ENCODE results near the gene APBB2. TPM values are rescaled to one million over a fixed set of nuclear protein-coding genes. Genes with fewer than 3 reads are reported as not detected.

APBB2 gene
- total and polyA plus RNA-seq, 5 experiments from 2014 or later: 0.44 to 1.9 TPM; not detected in 3

DNA sequence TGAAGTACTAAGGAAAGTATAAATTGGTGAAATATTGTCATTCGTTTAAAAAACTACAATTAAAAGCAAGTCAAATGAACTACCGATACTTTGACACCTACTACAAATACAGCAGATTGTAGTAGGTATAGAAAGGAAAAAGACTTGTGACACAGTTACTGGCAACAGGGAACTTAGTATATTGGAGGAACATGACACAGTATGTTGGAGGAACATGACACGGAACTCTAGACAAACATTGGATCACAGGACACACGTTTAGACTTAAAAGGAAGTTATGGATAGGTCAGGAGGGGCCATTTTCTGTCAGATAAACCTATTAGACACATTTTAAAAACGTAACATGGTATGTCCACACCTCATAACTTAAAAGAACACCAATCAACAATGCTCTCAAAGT is 132.5 kb downstream of the APBB2 start:
- H3K27me3 Mint-ChIP-seq: peaks cover 0 to 16% (median 7%) of the 10 kb centered on the region in 5 donors
- ATAC-seq: no peak
- POLR2A ChIA-PET: no interaction called here
- no peaks in the 10 kb centered on the region for H3K4me1 Mint-ChIP-seq
- DNase-seq: no peak
- peaks cover 0 to 11% (median 0%) of the 10 kb centered on the region in 3 donors for H3K36me3 Mint-ChIP-seq
- H3K4me3 Mint-ChIP-seq: no peak overlapping the region
- no peak overlapping the region for H3K27ac Mint-ChIP-seq
- peaks cover 0 to 16% (median 7%) of the 10 kb centered on the region in 9 donors for H3K9me3 Mint-ChIP-seq

DNA sequence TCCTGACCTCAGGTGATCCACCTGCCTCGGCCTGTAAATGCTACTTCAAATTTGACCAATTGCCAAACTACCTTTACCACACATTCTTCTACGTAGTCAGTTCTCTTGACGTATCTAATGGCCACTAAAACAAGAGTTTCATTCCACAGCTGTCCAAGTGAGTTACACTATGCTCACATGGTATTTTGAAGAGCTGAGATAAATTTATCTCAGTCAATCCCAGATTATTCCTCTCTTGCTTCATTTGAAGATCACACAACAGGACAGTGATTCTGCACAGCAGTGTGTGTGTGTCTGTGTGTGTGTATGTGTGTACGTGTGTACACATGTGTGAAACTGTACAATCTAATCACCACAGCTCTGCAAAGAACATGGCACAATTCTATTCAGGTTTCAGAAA is 133.4 kb downstream of the APBB2 start:
- POLR2A ChIA-PET: no interaction called here
- Mint-ChIP-seq H3K27me3 (peaks cover 5 to 15% (median 7%) of the 10 kb centered on the region in 5 donors), H3K27ac (no peak overlapping the region), H3K4me1 (no peaks in the 10 kb centered on the region), H3K9me3 (peaks cover 0 to 8% (median 0%) of the 10 kb centered on the region in 9 donors), H3K36me3 (peaks cover 0 to 3% (median 0%) of the 10 kb centered on the region in 3 donors), H3K4me3 (no peak overlapping the region)
- ATAC-seq: no peak
- DNase-seq: no peak

GRCh38 chr4:41079881-41080560 is 134.3 kb downstream of the APBB2 start:
- no peaks in the 10 kb centered on the region for H3K36me3 Mint-ChIP-seq
- no peaks in the 10 kb centered on the region for H3K4me1 Mint-ChIP-seq
- ATAC-seq (no peak), DNase-seq (no peak)
- no peak overlapping the region for H3K27ac Mint-ChIP-seq
- H3K4me3 Mint-ChIP-seq: no peak overlapping the region
- peaks cover 0 to 2% (median 0%) of the 10 kb centered on the region in 9 donors for H3K9me3 Mint-ChIP-seq
- POLR2A ChIA-PET: no interaction called here
- H3K27me3 Mint-ChIP-seq: peaks cover 5 to 14% (median 11%) of the 10 kb centered on the region in 5 donors

GRCh38 chr4:41077628-41078027 is 136.7 kb downstream of the APBB2 start:
- POLR2A ChIA-PET: no interaction called here
- H3K27me3 Mint-ChIP-seq: peaks cover 7 to 15% (median 11%) of the 10 kb centered on the region in 5 donors
- no peaks in the 10 kb centered on the region for H3K4me1 Mint-ChIP-seq
- H3K4me3 Mint-ChIP-seq: no peak overlapping the region
- DNase-seq: no peak
- peaks cover 0 to 2% (median 0%) of the 10 kb centered on the region in 9 donors for H3K9me3 Mint-ChIP-seq
- H3K27ac Mint-ChIP-seq: no peak overlapping the region
- ATAC-seq: no peak
- no peaks in the 10 kb centered on the region for H3K36me3 Mint-ChIP-seq

DNA sequence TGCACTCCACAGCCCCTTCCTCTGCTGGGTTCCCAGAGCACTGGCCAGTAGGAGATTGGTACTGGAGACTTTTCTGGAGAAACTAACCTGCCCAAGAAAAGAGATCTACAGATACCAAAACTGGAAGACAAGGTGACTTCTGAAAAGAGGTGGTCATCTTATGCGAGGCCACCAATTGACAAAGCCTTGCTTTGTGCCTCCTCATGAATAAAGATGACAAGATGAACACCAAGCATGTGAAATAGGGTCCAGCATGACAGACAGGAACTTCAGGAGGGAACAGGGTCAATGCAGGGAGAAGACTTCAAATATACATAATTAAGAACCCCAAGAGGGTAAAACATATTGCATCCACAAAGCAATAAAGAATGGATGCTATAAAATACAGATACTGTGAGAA is 137.9 kb downstream of the APBB2 start:
- Mint-ChIP-seq H3K27ac (no peak overlapping the region), H3K4me1 (no peaks in the 10 kb centered on the region), H3K4me3 (no peak overlapping the region), H3K9me3 (peaks cover 0 to 2% (median 0%) of the 10 kb centered on the region in 9 donors), H3K27me3 (peaks cover 4 to 15% (median 10%) of the 10 kb centered on the region in 5 donors), H3K36me3 (no peaks in the 10 kb centered on the region)
- ATAC-seq (no peak), DNase-seq (no peak)
- POLR2A ChIA-PET: no interaction called here

DNA sequence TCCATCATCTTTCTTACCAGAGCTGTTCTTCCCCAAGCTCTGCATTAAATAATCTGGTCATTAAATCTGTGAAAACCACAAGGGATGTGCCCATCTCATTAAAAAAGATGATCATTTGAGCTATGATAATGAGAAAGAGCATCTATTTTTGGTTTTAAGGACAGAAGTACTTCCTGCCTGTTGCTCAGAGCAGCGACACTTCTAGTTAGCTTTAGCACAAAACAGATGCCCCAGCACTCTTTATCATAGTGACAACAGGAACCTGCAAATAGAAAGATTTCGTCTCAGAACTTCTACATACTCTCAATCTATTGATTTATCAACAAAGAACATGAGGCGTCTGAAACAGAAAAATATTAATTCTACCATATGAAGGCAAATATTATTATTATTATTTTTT is 140.1 kb downstream of the APBB2 start:
- POLR2A ChIA-PET: no interaction called here
- Mint-ChIP-seq H3K27ac (no peak overlapping the region), H3K4me1 (no peaks in the 10 kb centered on the region), H3K9me3 (no peaks in the 10 kb centered on the region), H3K4me3 (no peak overlapping the region), H3K27me3 (peaks cover 2 to 12% (median 6%) of the 10 kb centered on the region in 5 donors), H3K36me3 (no peaks in the 10 kb centered on the region)
- ATAC-seq: no peak
- no peak for DNase-seq

DNA sequence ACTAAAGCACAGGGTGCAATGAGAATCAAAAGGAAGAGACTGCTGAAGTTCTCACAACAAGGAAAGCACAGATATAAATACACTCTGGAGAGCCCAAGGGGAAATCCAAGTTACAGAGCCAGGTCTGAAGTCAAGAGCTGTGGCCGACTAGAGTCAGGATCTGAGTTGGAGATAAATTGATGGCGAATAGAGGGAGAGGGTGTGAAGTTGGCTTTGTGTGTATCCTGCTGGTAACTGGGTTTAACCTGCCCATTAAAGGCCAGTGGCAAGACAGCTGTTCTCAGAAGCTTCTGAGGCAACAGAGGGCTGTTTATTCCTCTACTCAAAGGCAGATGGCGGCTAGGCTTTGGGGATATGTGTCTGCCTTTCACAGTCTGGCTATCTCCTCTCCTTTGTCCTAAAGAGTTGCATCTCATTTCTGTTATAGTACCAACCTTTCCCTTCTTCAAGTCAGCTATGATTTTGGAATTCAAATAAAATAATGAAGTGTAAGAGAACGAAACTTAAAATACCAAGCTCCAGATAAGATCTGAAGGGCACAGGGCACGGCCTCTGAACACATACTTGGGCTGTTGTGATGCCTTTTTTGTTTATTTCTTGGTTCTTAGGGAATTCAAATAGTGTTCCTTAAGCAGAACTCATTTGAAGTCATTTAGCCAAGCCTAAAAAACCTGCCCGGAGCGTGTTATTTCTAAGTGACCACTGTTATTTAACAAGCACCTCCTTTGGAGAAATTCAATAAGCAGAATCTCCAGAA is 142.1 kb downstream of the APBB2 start:
- H3K36me3 Mint-ChIP-seq: no peaks in the 10 kb centered on the region
- POLR2A ChIA-PET: no interaction called here
- H3K27me3 Mint-ChIP-seq: peaks cover 0 to 12% (median 4%) of the 10 kb centered on the region in 5 donors
- DNase-seq (no peak), ATAC-seq (no peak)
- H3K4me1 Mint-ChIP-seq: no peaks in the 10 kb centered on the region
- H3K9me3 Mint-ChIP-seq: no peaks in the 10 kb centered on the region
- H3K27ac Mint-ChIP-seq: no peak overlapping the region
- H3K4me3 Mint-ChIP-seq: no peak overlapping the region

DNA sequence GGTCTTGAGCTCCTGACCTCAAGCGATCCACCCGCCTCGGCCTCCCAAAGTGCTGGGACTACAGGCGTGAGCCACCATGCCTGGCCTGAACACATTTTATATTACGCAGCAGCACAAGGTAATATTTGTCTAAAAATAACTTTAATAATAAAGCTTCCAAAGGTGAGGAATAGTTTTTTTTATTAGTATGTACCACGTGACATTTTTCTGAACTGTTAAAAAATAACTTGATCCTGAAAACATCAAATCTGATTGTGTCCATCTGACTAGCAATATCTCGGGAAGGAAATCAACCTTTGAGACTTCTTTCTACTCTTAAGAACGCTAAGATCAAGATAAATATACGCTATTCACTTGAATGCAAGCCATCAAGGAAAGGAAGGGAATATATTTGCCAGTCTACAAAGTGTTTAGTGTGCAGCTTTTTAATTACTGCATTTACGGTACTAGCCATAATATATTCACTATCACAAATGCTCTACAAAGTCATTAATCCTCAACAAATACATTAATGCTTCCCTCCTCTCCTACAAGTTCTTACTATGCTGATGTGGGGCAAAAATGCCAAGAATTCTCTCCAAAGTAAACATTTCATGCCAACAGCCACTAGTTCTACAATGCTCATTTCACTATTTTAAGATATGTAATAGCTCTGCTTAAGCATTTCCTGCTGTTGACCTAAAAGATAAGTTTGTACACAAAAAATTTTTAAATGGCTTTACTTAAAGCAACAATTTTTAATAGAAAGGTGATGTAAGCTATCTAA is 143.6 kb downstream of the APBB2 start:
- H3K9me3 Mint-ChIP-seq: no peaks in the 10 kb centered on the region
- DNase-seq (no peak), ATAC-seq (no peak)
- no peaks in the 10 kb centered on the region for H3K4me1 Mint-ChIP-seq
- H3K4me3 Mint-ChIP-seq: no peak overlapping the region
- no peaks in the 10 kb centered on the region for H3K36me3 Mint-ChIP-seq
- H3K27me3 Mint-ChIP-seq: peaks cover 0 to 4% (median 2%) of the 10 kb centered on the region in 5 donors
- H3K27ac Mint-ChIP-seq: no peak overlapping the region
- POLR2A ChIA-PET: no interaction called here

- H3K9me3 Mint-ChIP-seq: no peaks in the 10 kb centered on the region
Observed at GRCh38 chr4:41069838-41070237, 144.5 kb downstream of the APBB2 start.

DNA sequence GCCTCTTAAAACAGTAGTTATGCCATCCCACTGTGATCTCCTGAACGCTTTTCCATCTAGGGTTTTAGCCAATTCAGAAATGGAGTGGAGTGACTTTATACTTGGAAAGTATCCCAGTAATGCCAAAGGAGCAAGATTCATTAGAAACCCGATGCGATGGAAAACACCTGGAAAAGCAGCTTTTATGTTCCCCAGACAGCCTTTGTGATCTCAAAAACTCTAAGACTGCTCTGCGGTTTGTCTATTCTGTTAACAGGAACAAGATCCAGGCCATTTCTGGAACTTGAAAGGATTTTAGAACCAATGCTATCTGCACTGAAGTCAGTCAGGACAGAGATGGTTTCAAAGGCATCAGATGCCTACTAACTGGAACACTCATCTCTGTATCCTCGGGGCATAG is 145.1 kb downstream of the APBB2 start:
- Mint-ChIP-seq H3K27ac (no peak overlapping the region), H3K9me3 (no peaks in the 10 kb centered on the region), H3K36me3 (no peaks in the 10 kb centered on the region), H3K4me3 (no peak overlapping the region), H3K4me1 (no peaks in the 10 kb centered on the region), H3K27me3 (peaks cover 0 to 3% (median 0%) of the 10 kb centered on the region in 5 donors)
- POLR2A ChIA-PET: no interaction called here
- ATAC-seq (no peak), DNase-seq (no peak)

More at GRCh38 chr4:41069838-41070237, 144.5 kb downstream of the APBB2 start:
- ATAC-seq (no peak), DNase-seq (no peak)
- Mint-ChIP-seq H3K27me3 (peaks cover 0 to 3% (median 0%) of the 10 kb centered on the region in 5 donors), H3K4me1 (no peaks in the 10 kb centered on the region), H3K27ac (no peak overlapping the region), H3K36me3 (no peaks in the 10 kb centered on the region), H3K4me3 (no peak overlapping the region)
- POLR2A ChIA-PET: no interaction called here

DNA sequence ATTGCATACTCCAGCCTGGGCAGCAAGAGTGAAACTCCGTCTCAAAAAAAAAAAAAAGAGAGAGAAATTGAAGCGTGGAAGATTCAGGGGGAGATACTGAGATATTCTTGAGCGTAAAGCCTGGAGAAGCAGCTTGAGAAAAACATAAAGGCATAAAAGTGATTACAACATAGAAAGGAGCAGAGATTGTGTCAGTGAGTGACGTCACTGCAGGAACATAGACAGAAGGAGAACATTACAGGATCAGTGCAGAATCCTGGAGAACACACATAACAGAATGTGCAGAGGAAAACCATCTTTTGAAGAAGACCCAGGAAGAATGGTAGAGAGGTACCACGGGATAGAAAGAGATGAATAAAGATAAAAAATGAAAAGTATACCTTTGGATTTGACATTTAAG is 147.0 kb downstream of the APBB2 start:
- Mint-ChIP-seq H3K4me3 (no peak overlapping the region), H3K4me1 (no peaks in the 10 kb centered on the region), H3K36me3 (no peaks in the 10 kb centered on the region), H3K9me3 (no peaks in the 10 kb centered on the region), H3K27ac (no peak overlapping the region), H3K27me3 (no peaks in the 10 kb centered on the region)
- ATAC-seq (no peak), DNase-seq (no peak)
- POLR2A ChIA-PET: no interaction called here

- ATAC-seq (no peak), DNase-seq (no peak)
- Mint-ChIP-seq H3K36me3 (no peaks in the 10 kb centered on the region), H3K27ac (no peak overlapping the region), H3K4me3 (no peak overlapping the region), H3K27me3 (no peaks in the 10 kb centered on the region), H3K9me3 (no peaks in the 10 kb centered on the region), H3K4me1 (no peaks in the 10 kb centered on the region)
- POLR2A ChIA-PET: no interaction called here
Observed at GRCh38 chr4:41066049-41066448, 148.3 kb downstream of the APBB2 start.

DNA sequence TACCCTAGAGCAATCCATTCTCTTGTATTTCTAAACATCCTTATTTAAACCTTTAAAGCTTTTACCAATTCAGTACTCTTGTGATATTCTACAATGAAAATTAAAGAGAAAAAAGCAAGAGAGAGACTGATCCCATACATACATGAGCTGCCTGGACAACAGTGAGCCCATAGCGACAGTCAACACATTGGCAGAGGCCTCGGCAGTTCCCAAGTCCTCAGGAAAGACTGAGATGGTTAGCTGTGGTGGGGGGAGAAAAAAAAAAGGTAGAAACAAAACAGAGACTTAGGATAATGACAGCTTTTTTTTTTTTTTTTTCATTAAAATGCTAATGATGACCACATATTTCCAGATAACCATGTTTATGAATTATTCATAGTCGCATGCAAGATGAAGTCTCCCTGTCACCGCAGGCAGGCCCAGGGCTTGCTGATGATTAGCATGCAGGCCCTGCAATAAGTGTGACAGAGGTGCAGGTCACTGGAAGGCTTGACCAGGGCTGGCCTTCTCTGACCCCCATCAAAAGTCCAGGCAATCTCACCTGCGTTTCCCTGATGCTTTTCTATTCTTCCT is 148.8 kb downstream of the APBB2 start:
- POLR2A ChIA-PET: no interaction called here

More for the DNA sequence above, 148.8 kb downstream of the APBB2 start:
- H3K4me3 Mint-ChIP-seq: no peak overlapping the region
- no peaks in the 10 kb centered on the region for H3K9me3 Mint-ChIP-seq
- no peak overlapping the region for H3K27ac Mint-ChIP-seq
- ATAC-seq: no peak
- H3K36me3 Mint-ChIP-seq: no peaks in the 10 kb centered on the region
- H3K4me1 Mint-ChIP-seq: no peaks in the 10 kb centered on the region
- H3K27me3 Mint-ChIP-seq: no peaks in the 10 kb centered on the region
- DNase-seq: no peak
